Kidney (tissue), 14 donors: ENCODE data around the gene MFAP5. TPM values are rescaled to one million over a fixed set of nuclear protein-coding genes. Genes with fewer than 3 reads are reported as not detected.
A peak's percentile ranks its signal among the peaks of the same experiment; 100 is the strongest.

ENCODE experiments used
- DNase-seq, 5 donors: peaks; one replicate each; pipeline ENCODE4 v3.0.0-alpha.2; 2013 to 2020
- FAIRE-seq: peaks from 2 replicates; lab custom pipeline; 2012; peaks lifted over from hg19 to GRCh38; lab: Jason Lieb, UNC
- H3K27ac ChIP-seq, 2 donors: one replicate each; pipeline ENCODE4 v1.7.0; 2013; ENCODE audit warnings: low read depth in 2 of 2, low read length in 2 of 2, inconsistent platforms in 1 of 2
- H3K27me3 ChIP-seq: one replicate; pipeline ENCODE4 v1.7.1; 2013; ENCODE audit warnings: low read length, inconsistent platforms; ENCODE audit not compliant: control insufficient read depth, insufficient read depth
- H3K36me3 ChIP-seq, 3 donors: one replicate each; pipeline versions ENCODE4 v1.7.0 to v1.7.1; 2013; ENCODE audit warnings: low read length in 3 of 3, control low read depth in 1 of 3, inconsistent platforms in 1 of 3; ENCODE audit not compliant: insufficient read depth in 3 of 3, control insufficient read depth in 2 of 3
- H3K4me1 ChIP-seq, 3 donors: one replicate each; pipeline versions ENCODE4 v1.7.0 to v1.7.1; 2013; ENCODE audit warnings: low read length in 3 of 3, inconsistent platforms in 1 of 3, low read depth in 1 of 3; ENCODE audit not compliant: control insufficient read depth in 2 of 3, insufficient read depth in 2 of 3
- H3K4me3 ChIP-seq, 3 donors: one replicate each; pipeline versions ENCODE4 v1.7.0 to v1.8.1; 2013; ENCODE audit warnings: low read length in 3 of 3, control low read depth in 1 of 3, inconsistent platforms in 1 of 3
- H3K9ac ChIP-seq, 3 donors: one replicate each; pipeline versions ENCODE4 v1.7.0 to v1.7.1; 2013; ENCODE audit warnings: low read length in 3 of 3, control low read depth in 1 of 3, inconsistent platforms in 1 of 3
- H3K9me3 ChIP-seq, 3 donors: one replicate each; pipeline versions ENCODE4 v1.7.0 to v1.7.1; 2013; ENCODE audit warnings: low read length in 3 of 3, control low read depth in 1 of 3, inconsistent platforms in 1 of 3; ENCODE audit not compliant: control insufficient read depth in 2 of 3, insufficient read depth in 1 of 3
- intact Hi-C: fragments of 100-400 bp; cut with DNase I; formaldehyde crosslinking; loops from one replicate; pipeline ENCODE4 v1.11.1; 2022
- polyA plus RNA-seq: library from polyadenylated mRNA; stranded (reverse); fragments of 350-450 nt; fragmentation: Illumina TruSeq; extraction: RNeasy Lipid Tissue Mini Kit (QIAGEN cat#74804); gene quantifications from one replicate; pipeline ENCODE4 v1.2.3, GENCODE V29; 2014; ENCODE audit warnings: low read depth, low replicate concordance; ENCODE audit not compliant: insufficient read depth
- total RNA-seq: library from RNA; stranded (reverse); fragmentation: NEBNext Ultra II Directional; extraction: Animal tissue kit (Norgen Biotek cat#: 25700); gene quantifications from one replicate; pipeline ENCODE4 v1.2.1, GENCODE V29; 2021
- TF ChIP-seq, protein P1 (sequence below): IDR thresholded peaks from 3 replicates; pipeline ENCODE4 v1.5.1; 2012; ENCODE audit warnings: mild to moderate bottlenecking, moderate library complexity, borderline replicate concordance; ENCODE audit not compliant: insufficient read depth; ENCODE audit errors: extremely low read depth
- donor health status: control.
- donor health status: control.
- donor health status: control.
- donor health status: control.
- donor health status: control.
- donor health status: DM: yes; HTN: yes; CAD: no.
- donor health status: Normal renal cell carcinoma (clear cell type).

The MFAP5 gene
- total and polyA plus RNA-seq, 2 donors from 2014 or later: 0.38 to 0.52 TPM

DNA sequence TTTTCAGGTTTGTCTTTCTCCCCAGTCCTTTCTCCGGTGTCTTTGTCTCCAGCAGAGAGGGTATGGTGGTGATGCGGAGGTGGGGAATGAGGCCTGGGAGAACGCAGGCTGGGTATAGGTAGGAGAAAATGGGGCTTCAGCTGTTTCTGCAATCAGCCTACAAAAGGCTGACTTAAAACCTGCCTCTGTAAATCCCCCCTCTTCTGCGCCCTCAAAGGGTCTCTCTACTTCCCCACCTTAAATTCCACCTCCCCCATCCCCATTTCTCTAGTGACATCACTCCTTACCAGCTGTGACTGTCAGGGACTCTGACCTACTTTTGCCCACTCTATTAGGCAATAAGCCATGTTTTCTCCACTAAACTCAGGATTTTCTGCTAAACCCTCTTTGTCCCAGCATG lies 27.1 kb upstream of the MFAP5 start:
- TF ChIP-seq, protein P1, sequence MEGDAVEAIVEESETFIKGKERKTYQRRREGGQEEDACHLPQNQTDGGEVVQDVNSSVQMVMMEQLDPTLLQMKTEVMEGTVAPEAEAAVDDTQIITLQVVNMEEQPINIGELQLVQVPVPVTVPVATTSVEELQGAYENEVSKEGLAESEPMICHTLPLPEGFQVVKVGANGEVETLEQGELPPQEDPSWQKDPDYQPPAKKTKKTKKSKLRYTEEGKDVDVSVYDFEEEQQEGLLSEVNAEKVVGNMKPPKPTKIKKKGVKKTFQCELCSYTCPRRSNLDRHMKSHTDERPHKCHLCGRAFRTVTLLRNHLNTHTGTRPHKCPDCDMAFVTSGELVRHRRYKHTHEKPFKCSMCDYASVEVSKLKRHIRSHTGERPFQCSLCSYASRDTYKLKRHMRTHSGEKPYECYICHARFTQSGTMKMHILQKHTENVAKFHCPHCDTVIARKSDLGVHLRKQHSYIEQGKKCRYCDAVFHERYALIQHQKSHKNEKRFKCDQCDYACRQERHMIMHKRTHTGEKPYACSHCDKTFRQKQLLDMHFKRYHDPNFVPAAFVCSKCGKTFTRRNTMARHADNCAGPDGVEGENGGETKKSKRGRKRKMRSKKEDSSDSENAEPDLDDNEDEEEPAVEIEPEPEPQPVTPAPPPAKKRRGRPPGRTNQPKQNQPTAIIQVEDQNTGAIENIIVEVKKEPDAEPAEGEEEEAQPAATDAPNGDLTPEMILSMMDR: no peak
- intact Hi-C loops: loop anchor here (10.0 kb wide), 1 partner anchor 135 kb away; the partner anchor contains the start of gene A2ML1
- Histone ChIP-seq H3K9ac (no peak overlapping the region), H3K27me3 (no peaks in the 10 kb centered on the region), H3K9me3 (no peaks in the 10 kb centered on the region), H3K4me1 (peaks cover 8 to 14% (median 12%) of the 10 kb centered on the region in 3 donors), H3K4me3 (no peak overlapping the region), H3K36me3 (no peaks in the 10 kb centered on the region), H3K27ac (no peak overlapping the region)
- no peak for FAIRE-seq
- no peak for DNase-seq

DNA sequence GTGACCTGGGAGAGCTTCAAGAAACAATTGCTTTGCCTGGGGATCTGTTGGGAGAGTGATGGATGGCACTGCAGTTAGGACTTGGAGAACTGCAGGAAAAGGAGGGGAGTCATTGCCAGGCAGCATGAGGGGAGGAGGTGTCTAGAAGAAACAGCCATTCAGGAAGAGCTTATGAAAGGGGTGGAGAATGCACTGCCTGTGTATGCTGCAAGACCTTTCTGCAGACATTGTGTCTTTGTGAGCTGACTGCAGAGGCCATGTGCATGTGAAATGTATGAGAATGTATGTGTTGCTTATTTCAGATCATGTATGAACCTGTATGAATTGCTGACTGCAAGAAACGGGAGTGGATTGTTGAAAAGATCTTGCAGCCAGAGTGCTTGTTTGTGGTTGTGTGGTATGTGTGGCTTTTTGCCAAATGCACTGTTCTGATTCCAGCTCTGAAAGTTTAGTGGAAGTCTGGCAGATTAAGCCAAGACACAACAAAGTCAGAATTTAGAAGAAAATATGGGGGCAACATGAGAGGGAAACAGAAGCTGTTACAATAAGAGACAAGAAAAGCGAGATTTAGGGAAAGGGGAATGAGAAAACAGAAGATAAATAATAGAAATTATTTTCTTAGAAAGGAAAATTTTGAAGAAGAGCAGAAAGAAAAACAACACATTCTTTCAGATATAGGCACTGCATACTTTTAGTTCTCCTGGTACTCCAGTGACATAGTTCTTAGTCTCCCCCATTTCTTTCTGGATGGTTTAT lies 25.4 kb upstream of the MFAP5 start:
- peaks cover 8 to 14% (median 11%) of the 10 kb centered on the region in 3 donors for H3K4me1 ChIP-seq
- no peaks in the 10 kb centered on the region for H3K27me3 ChIP-seq
- peak overlapping the region in 1 of 2 donors; percentile 67 for H3K27ac ChIP-seq
- FAIRE-seq (no peak), DNase-seq (peak in 4 of 5 donors; percentile 87 to 96 (median 91))
- no peaks in the 10 kb centered on the region for H3K9me3 ChIP-seq
- H3K9ac ChIP-seq: peak overlapping the region in 1 of 3 donors; percentile 42
- no peaks in the 10 kb centered on the region for H3K36me3 ChIP-seq
- intact Hi-C loops: loop anchor here (10.0 kb wide), 1 partner anchor 137 kb away; the partner anchor contains the start of gene A2ML1
- peak overlapping the region; percentile 36 to 45 (median 40) for H3K4me3 ChIP-seq
- TF ChIP-seq, protein P1: no peak

DNA sequence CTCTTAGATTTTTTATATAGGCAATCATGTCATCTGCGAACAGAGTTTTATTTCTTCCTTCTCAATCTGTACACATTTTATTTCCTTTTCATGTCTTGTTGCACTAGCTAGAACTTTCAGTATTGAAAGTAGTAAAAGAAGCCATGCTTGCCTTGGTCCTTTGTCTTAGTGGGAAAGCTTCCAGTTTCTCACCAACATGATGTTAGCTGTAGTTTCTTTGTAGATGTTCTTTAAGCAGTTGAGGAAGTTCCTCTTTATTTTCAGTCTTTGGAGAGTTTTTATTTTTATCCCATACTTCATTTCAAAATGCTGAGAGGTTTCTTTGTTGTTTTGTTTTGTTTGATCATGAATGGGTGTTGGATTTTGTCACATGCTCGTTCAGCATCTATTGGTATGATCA lies 22.4 kb upstream of the MFAP5 start:
- FAIRE-seq (no peak), DNase-seq (no peak)
- Histone ChIP-seq H3K27ac (no peak overlapping the region), H3K4me1 (peaks cover 7 to 8% (median 7%) of the 10 kb centered on the region in 3 donors), H3K9me3 (no peaks in the 10 kb centered on the region), H3K27me3 (no peaks in the 10 kb centered on the region), H3K36me3 (no peaks in the 10 kb centered on the region), H3K9ac (no peak overlapping the region), H3K4me3 (no peak overlapping the region)
- intact Hi-C loops: loop anchor here (10.0 kb wide), 1 partner anchor 140 kb away; the partner anchor contains the start of gene A2ML1
- TF ChIP-seq, protein P1: no peak
